RWPE2 (cell line): ENCODE results near the gene MBNL2.

ENCODE experiments used
- ATAC-seq: fragments of 200-7000 bp; cut with Tn5 transposase; 3 replicates; pipeline ENCODE4 v1.9.1; 2021; ENCODE audit warnings: low read depth
- DNase-seq: peaks from one replicate; pipeline ENCODE4 v3.0.0-alpha.2; 2020; ENCODE audit warnings: low spot score
- H3K27ac ChIP-seq: fragments of 450-650 bp; 2 replicates; pipeline ENCODE4 v1.5.1; 2017; ENCODE audit warnings: mild to moderate bottlenecking; ENCODE audit not compliant: poor library complexity, severe bottlenecking
- H3K27me3 ChIP-seq: fragments of 250-450 bp; sonication (Bioruptor Pico); 2 replicates; pipeline ENCODE4 v1.5.1; 2021; ENCODE audit warnings: mild to moderate bottlenecking, moderate library complexity; ENCODE audit not compliant: insufficient read depth, poor library complexity, severe bottlenecking
- H3K36me3 ChIP-seq: fragments of 250-450 bp; sonication (Bioruptor Pico); 2 replicates; pipeline ENCODE4 v1.5.1; 2020; ENCODE audit warnings: low read depth, mild to moderate bottlenecking, moderate library complexity
- H3K4me1 ChIP-seq: fragments of 250-450 bp; sonication (Bioruptor Pico); 2 replicates; pipeline ENCODE4 v1.5.1; 2021; ENCODE audit warnings: mild to moderate bottlenecking, moderate library complexity; ENCODE audit not compliant: insufficient read depth, poor library complexity, severe bottlenecking
- H3K4me3 ChIP-seq: fragments of 250-450 bp; sonication (Bioruptor Pico); 2 replicates; pipeline ENCODE4 v1.5.1; 2021; ENCODE audit warnings: mild to moderate bottlenecking, moderate library complexity; ENCODE audit not compliant: severe bottlenecking
- H3K9me3 ChIP-seq: fragments of 250-450 bp; sonication (Bioruptor Pico); 2 replicates; pipeline ENCODE4 v1.5.1; 2021; ENCODE audit warnings: mild to moderate bottlenecking, moderate library complexity; ENCODE audit not compliant: severe bottlenecking
- CTCF ChIP-seq: fragments of 450-650 bp; IDR thresholded peaks from one replicate; pipeline ENCODE4 v1.5.1; 2017; ENCODE audit warnings: mild to moderate bottlenecking, moderate library complexity; ENCODE audit not compliant: poor library complexity, severe bottlenecking

Gene MBNL2

DNA sequence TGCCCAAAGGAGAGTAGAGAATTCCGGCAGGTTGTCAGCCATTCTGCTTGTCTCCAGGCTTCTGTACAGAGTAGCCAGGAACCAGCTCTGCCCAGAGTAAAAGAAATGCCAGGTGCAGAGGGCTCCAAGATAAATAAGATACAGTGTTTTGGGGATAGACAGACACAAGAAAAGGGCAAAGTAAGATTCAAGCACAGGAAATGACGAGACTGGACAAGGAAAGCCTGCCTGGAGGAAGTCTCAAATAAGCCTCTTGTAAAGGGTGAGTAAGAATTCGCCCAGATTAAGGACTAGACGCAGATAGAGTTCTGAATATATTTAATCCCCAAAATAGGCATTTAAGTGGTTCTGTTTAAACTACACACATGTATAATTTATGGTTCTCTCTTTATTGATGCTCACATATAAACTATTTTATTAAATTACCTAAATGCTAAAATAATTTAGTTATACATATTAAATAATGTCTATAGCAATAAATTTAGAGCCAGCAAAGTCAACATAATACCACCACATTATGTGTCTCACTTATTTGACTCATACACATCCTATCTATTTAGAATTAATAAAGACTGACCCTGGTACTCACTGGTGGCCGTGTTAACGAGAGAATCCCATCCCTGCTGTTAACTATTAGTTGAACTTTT is 113.5 kb downstream of the MBNL2 start:
- Histone ChIP-seq H3K9me3 (no peaks in the 10 kb centered on the region), H3K4me3 (no peak overlapping the region), H3K4me1 (no peaks in the 10 kb centered on the region), H3K27ac (peak overlapping the region; percentile 28), H3K36me3 (peaks cover 18% of the 10 kb centered on the region), H3K27me3 (no peaks in the 10 kb centered on the region)
- DNase-seq (no peak), ATAC-seq (peak; percentile 41; the same call in 1 of the 3 replicates)
- no peak for TF ChIP-seq CTCF

DNA sequence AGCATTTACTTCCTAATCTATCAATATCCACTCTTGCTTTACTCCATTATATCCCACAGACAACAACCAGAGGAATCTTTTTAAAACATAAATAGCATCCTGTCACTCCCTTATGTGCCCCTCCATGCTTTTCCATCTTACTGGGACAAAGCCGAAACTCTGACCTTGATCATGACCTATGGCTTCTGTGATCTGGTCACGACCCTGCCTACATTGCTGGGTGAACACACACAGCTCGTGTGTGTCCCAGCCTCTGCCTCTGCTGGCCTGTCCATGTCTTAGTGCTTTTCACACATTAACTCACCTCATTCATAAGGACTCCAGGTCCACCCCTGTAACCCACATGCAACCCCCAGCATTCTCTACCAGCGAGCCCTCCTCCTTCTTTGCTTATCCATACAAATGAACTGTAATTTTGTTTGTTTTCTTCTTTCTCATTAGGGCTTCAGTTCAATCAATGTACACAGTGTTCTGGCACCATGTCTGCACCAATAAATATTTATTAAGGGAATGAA is 115.9 kb downstream of the MBNL2 start:
- Histone ChIP-seq H3K4me1 (no peaks in the 10 kb centered on the region), H3K27me3 (no peaks in the 10 kb centered on the region), H3K9me3 (no peaks in the 10 kb centered on the region), H3K4me3 (no peak overlapping the region), H3K36me3 (peaks cover 23% of the 10 kb centered on the region), H3K27ac (no peak overlapping the region)
- DNase-seq: no peak
- no peak for TF ChIP-seq CTCF
- ATAC-seq: no peak

- Histone ChIP-seq H3K27ac (no peak overlapping the region), H3K4me3 (no peak overlapping the region), H3K36me3 (peaks cover 27% of the 10 kb centered on the region), H3K9me3 (no peaks in the 10 kb centered on the region), H3K27me3 (no peaks in the 10 kb centered on the region), H3K4me1 (no peaks in the 10 kb centered on the region)
- ATAC-seq (no peak), DNase-seq (no peak)
- TF ChIP-seq CTCF: no peak
Measured at GRCh38 chr13:97338571-97338970, 116.4 kb downstream of the MBNL2 start.

DNA sequence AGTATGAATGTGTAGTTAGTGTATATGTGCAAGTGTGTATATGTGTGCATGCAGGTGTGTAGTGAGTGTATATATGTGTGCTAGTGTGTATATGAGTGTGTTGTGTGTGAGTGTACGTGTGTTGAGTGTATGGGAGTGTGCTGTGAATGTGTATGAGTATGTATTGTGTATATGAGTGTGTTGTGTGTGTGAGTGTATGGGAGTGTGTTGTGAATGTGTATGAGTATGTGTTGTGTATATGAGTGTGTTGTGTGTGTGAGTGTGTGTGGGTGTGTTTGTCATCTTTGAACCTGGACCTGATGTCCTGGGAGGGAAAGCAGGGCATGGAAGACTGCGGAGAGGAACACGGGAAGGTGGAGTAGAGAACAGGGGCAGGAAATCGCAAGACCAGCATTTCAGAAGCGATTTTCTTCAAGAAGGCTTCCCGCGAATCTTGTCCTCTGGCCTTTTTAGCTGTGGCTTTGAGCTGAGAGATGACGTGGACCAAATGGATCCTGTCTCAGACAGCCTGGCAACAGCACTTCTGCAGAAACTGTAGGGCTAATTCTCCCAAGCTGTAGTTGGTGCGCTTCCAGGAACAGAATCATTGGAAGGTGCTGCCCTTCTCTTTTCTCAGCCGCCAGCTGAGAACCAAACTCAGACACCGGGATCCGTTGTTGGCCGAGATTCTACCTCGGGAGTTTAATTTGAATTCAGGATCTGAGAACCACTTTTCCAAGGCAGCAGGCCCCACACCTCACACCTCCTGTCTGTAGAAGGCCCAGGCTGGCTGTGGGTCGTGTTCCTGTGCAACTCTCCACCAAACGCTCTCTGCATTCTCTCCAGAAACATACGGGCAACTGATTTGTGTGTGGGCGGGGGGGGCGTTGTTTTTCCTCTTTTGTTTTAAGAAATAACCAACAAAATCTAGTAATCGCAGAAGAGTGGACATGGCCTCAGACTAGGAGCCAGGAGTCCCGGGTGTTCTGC is 117.2 kb downstream of the MBNL2 start:
- ATAC-seq (peak; percentile 18; the same call in 2 of the 3 replicates), DNase-seq (no peak)
- Histone ChIP-seq H3K4me1 (peaks cover 4% of the 10 kb centered on the region), H3K4me3 (no peak overlapping the region), H3K27ac (no peak overlapping the region), H3K36me3 (peaks cover 30% of the 10 kb centered on the region), H3K27me3 (no peaks in the 10 kb centered on the region), H3K9me3 (no peaks in the 10 kb centered on the region)
- no peak for TF ChIP-seq CTCF
